HepG2 (cell line): ENCODE measurements around the gene CEP20. TPM values are rescaled to one million over a fixed set of nuclear protein-coding genes. Genes with fewer than 3 reads are reported as not detected.

Experiments
- ATAC-seq: fragments of 200-7000 bp; cut with Tn5 transposase; 3 replicates; pipeline ENCODE4 v1.9.1; 2020; ENCODE audit warnings: mild to moderate bottlenecking, moderate library complexity
- BruUV-seq: library from RNA; stranded (reverse); fragments of 400-500 nt; replicated peaks from 2 replicates; lab custom pipeline; 2021; lab: Mats Ljungman, UMichigan
- CTCF ChIA-PET: fragments of 300-600 bp; formaldehyde crosslinking; extraction: SDS; loops from one replicate; lab custom pipeline; 2021; ENCODE audit warnings: low total read pairs, inconsistent platforms, low intra/inter-chr PET ratio; lab: Yijun Ruan, JAX
- POLR2A ChIA-PET: fragments of 350-600 bp; sonication (Branson Sonifier 250); formaldehyde crosslinking; loops from one replicate; lab custom pipeline; 2020; ENCODE audit warnings: antibody characterized with exemption, inconsistent platforms; lab: Yijun Ruan, JAX
- DNase-seq: peaks from one replicate; pipeline ENCODE4 v3.0.0-alpha.2; 2015; ENCODE audit warnings: low spot score
- FAIRE-seq: peaks from 3 replicates; lab custom pipeline; 2011; peaks lifted over from hg19 to GRCh38; lab: Jason Lieb, UNC
- H2AFZ ChIP-seq: one replicate; pipeline ENCODE4 v1.6.1; 2011; ENCODE audit warnings: low read length, inconsistent platforms
- H3K27ac ChIP-seq: fragments of 300-600 bp; 3 replicates; pipeline ENCODE4 v1.8.0; 2011; ENCODE audit warnings: mixed run types, mild to moderate bottlenecking, mixed read lengths, low read length, inconsistent platforms; ENCODE audit not compliant: insufficient read depth; ENCODE audit errors: extremely low read length
- H3K27me3 ChIP-seq, 2 experiments: fragments of 200-600 bp in 1 of 2; 2 replicates in 1 of 2; 3 replicates in 1 of 2; pipeline versions ENCODE4 v1.6.0 to v1.8.0; 2011; ENCODE audit warnings: low read length in 2 of 2, mild to moderate bottlenecking in 2 of 2, moderate library complexity in 2 of 2, inconsistent platforms in 1 of 2; ENCODE audit not compliant: insufficient read depth in 2 of 2, control insufficient read depth in 1 of 2
- H3K36me3 ChIP-seq, 2 experiments: fragments of 200-600 bp in 1 of 2; replicated peaks in 1 of 2; 2 replicates in 1 of 2; 3 replicates in 1 of 2; pipeline versions ENCODE4 v1.5.1 to v1.8.0; 2011; ENCODE audit warnings: low read length in 2 of 2, inconsistent platforms in 1 of 2; ENCODE audit not compliant: insufficient read depth in 2 of 2, control insufficient read depth in 1 of 2
- H3K4me1 ChIP-seq: 2 replicates; pipeline ENCODE4 v1.5.1; 2012; ENCODE audit warnings: low read length, inconsistent platforms; ENCODE audit not compliant: insufficient read depth
- H3K4me2 ChIP-seq: 2 replicates; pipeline ENCODE4 v1.6.0; 2011; ENCODE audit warnings: low read depth, low read length, inconsistent platforms
- H3K4me3 ChIP-seq, 3 experiments: fragments of 200-600 bp in 1 of 3; sonication (generic), shearing (Covaris generic) in 1 of 3; replicated peaks in 1 of 3; 2 replicates each; pipeline ENCODE4 v1.5.1; 2011 to 2016; ENCODE audit warnings: low read length in 3 of 3, inconsistent platforms in 2 of 3, low read depth in 2 of 3, mild to moderate bottlenecking in 2 of 3, control low read depth in 1 of 3, mixed read lengths in 1 of 3; ENCODE audit not compliant: insufficient read depth in 1 of 3
- H3K79me2 ChIP-seq: one replicate; pipeline ENCODE4 v1.6.1; 2011; ENCODE audit warnings: low read length, inconsistent platforms; ENCODE audit not compliant: insufficient read depth
- H3K9ac ChIP-seq: 2 replicates; pipeline ENCODE4 v1.6.0; 2011; ENCODE audit warnings: mild to moderate bottlenecking, low read depth, low read length, inconsistent platforms; ENCODE audit not compliant: insufficient read depth
- H3K9me3 ChIP-seq: 2 replicates; pipeline ENCODE4 v1.5.1; 2012; ENCODE audit warnings: mild to moderate bottlenecking, low read length
- H4K20me1 ChIP-seq: 2 replicates; pipeline ENCODE4 v1.6.0; 2011; ENCODE audit warnings: inconsistent platforms, mild to moderate bottlenecking, low read length, moderate library complexity; ENCODE audit not compliant: insufficient read depth
- AKAP8 ChIP-seq: sonication (generic); formaldehyde crosslinking; IDR thresholded peaks from 2 replicates; pipeline ENCODE4 v1.5.1; 2020; ENCODE audit warnings: mild to moderate bottlenecking, missing genetic modification reagents
- CEBPB ChIP-seq: IDR thresholded peaks from 2 replicates; pipeline ENCODE4 v1.6.1; 2011; ENCODE audit warnings: low read depth, low read length, improper control_type of control experiment, borderline replicate concordance
- HNF4G ChIP-seq, 2 experiments: sonication (generic) in 1 of 2; formaldehyde crosslinking in 1 of 2; IDR thresholded peaks; 2 replicates each; pipeline versions ENCODE4 v1.4.0 to v1.6.1; 2011 to 2020; ENCODE audit warnings: borderline replicate concordance in 2 of 2, low read depth in 2 of 2, mild to moderate bottlenecking in 2 of 2, low read length in 1 of 2, missing genetic modification reagents in 1 of 2, moderate library complexity in 1 of 2
- KLF13 ChIP-seq: sonication (generic); formaldehyde crosslinking; IDR thresholded peaks from 2 replicates; pipeline ENCODE4 v1.4.0; 2020; ENCODE audit warnings: mild to moderate bottlenecking, missing genetic modification reagents
- PAX8 ChIP-seq: sonication (generic); formaldehyde crosslinking; IDR thresholded peaks from 2 replicates; pipeline ENCODE4 v1.8.0; 2022; ENCODE audit warnings: mild to moderate bottlenecking, missing genetic modification reagents, borderline replicate concordance
- RARG ChIP-seq: sonication (generic); formaldehyde crosslinking; IDR thresholded peaks from 2 replicates; pipeline ENCODE4 v1.4.0; 2020; ENCODE audit warnings: low read depth, mild to moderate bottlenecking, missing genetic modification reagents
- ZBTB42 ChIP-seq: sonication (generic); formaldehyde crosslinking; IDR thresholded peaks from 2 replicates; pipeline ENCODE4 v1.5.0; 2020; ENCODE audit warnings: mild to moderate bottlenecking, missing genetic modification reagents
- ZNF75D ChIP-seq: sonication (generic); formaldehyde crosslinking; IDR thresholded peaks from 2 replicates; pipeline ENCODE4 v1.8.1; 2023; ENCODE audit warnings: missing genetic modification reagents, mild to moderate bottlenecking, borderline replicate concordance
- WGBS: methylation state at CpG from one replicate; pipeline ENCODE4 v1.1.6; 2017; ENCODE audit warnings: low lambda C conversion rate; 5-methylcytosine and 5-hydroxymethylcytosine counted together
- in situ Hi-C: cut with HindIII; loops from 2 replicates; pipeline ENCODE4 v1.10.0; 2017; ENCODE audit warnings: low pct_unique_long_range_greater_than_20kb; ENCODE audit not compliant: extremely low pct_ligation_motif_present
- intact Hi-C: fragments of 100-400 bp; cut with micrococcal nuclease; formaldehyde crosslinking; loops from one replicate; pipeline ENCODE4 v1.10.0; 2022; ENCODE audit not compliant: unreplicated experiment
- polyA plus RNA-seq, 8 experiments: library from polyadenylated mRNA; depleted of rRNA in 3 of 8; stranded (reverse) in 7 of 8; unstranded in 1 of 8; fragments of >200 nt; fragmentation: Illumina TruSeq in 4 of 8; extraction: Trizol in 4 of 8; gene quantifications; 2 replicates each; pipeline versions ENCODE4 v1.2.1 to v1.2.3, GENCODE V29; 2011 to 2016; ENCODE audit warnings: low read depth in 4 of 8, missing spikeins in 1 of 8, mixed read lengths in 1 of 8; ENCODE audit not compliant: insufficient read depth in 1 of 8
- total RNA-seq, 5 experiments: library from RNA; depleted of rRNA; stranded (reverse); fragments of >200 nt; fragmentation: Illumina TruSeq; extraction: Trizol; gene quantifications; 2 replicates each; pipeline ENCODE4 v1.2.3, GENCODE V29; 2016; ENCODE audit warnings: low read depth in 1 of 5
- TF ChIP-seq, protein P1 (sequence below): IDR thresholded peaks from 2 replicates; pipeline ENCODE4 v1.6.1; 2016
- TF ChIP-seq, protein P2 (sequence below): sonication (generic); formaldehyde crosslinking; IDR thresholded peaks from 2 replicates; pipeline ENCODE4 v1.5.1; 2020; ENCODE audit warnings: mild to moderate bottlenecking, missing genetic modification reagents

Gene CEP20
- total and polyA plus RNA-seq, 2 of the 13 experiments (the other 11 are each of a cell fraction or from before 2014, with no cell fraction given), result 53.0 to 54.1 TPM

DNA sequence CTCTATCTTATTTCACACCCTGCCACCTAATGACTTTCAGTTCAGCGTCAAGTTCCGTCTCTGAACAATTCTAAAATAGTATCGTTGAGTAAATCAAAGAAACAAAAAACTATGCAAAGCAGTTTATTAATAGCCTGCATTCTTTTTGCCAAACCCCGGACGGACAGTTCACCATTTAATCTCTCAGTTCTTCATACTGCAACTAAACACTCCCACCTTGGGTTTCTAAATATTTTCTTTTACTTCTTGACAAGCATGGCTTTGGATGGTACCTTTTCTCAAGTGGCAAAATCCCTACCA lies 32.7 kb downstream of the CEP20 start:
- ChIA-PET CTCF (no interaction called here), POLR2A (no interaction called here)
- no peak overlapping the region for H3K9ac ChIP-seq
- H3K4me1 ChIP-seq, result peaks cover 11% of the 10 kb centered on the region
- no peak overlapping the region for H3K4me3 ChIP-seq
- H3K79me2 ChIP-seq, result no peaks in the 10 kb centered on the region
- peaks cover 17 to 70% of the 10 kb centered on the region in 2 experiments; a peak in 4 of 5 replicates for H3K27me3 ChIP-seq
- DNase-seq (no peak), FAIRE-seq (no peak), ATAC-seq (no peak)
- H3K4me2 ChIP-seq, result no peak overlapping the region
- WGBS, result 24% methylated on average over 5 of the region's 5 CpGs
- intact Hi-C loops, result no loop called here
- H3K36me3 ChIP-seq, result no peaks in the 10 kb centered on the region
- H3K27ac ChIP-seq, result no peak overlapping the region
- no peaks in the 10 kb centered on the region for H4K20me1 ChIP-seq
- no TSS peak for BruUV-seq
- TF ChIP-seq, protein P1, sequence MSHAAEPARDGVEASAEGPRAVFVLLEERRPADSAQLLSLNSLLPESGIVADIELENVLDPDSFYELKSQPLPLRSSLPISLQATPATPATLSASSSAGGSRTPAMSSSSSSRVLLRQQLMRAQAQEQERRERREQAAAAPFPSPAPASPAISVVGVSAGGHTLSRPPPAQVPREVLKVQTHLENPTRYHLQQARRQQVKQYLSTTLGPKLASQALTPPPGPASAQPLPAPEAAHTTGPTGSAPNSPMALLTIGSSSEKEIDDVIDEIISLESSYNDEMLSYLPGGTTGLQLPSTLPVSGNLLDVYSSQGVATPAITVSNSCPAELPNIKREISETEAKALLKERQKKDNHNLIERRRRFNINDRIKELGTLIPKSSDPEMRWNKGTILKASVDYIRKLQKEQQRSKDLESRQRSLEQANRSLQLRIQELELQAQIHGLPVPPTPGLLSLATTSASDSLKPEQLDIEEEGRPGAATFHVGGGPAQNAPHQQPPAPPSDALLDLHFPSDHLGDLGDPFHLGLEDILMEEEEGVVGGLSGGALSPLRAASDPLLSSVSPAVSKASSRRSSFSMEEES (CRISPR knock-in tag), result no peak
- TF ChIP-seq RARG (CRISPR knock-in tag), result no peak
- no peaks in the 10 kb centered on the region for H3K9me3 ChIP-seq
- in situ Hi-C loops, result no loop called here
- H2AFZ ChIP-seq, result no peak overlapping the region

DNA sequence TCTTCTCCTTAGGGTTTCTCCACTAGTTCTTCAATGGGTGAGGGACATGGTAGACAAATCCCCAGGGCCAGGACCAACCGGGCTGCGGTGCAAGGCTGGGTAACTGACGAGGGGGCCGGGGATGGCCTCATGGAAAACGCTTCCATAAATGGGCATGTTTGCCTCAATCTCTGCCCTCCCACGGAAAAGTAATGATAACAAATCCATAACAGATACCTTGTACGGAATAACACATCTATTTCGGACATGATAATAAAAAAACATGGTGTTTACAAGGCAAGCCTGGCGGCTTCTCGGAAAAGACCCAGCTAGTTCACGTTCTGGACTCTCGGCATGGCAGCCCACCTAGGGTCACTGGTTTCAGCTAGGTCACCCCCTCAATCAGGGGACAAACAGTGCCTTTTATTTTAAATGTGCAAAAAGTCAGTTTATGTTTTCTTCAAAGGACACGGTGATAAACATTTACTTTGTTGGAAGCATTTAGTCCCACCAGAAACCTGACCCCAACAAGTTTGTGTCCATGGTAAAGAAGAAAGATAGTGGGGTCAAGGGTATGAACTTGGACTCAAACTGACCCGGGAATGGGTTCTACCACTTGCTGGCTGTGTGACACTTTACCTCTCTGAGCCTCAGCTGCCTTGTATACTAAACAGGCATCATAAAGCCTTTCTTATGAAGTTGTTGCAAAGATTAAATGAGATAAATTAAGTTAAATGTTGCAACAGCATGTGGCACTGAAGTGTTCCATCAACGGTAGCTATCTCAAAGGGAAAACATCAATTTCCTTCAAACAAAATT lies 33.3 kb downstream of the CEP20 start:
- no peaks in the 10 kb centered on the region for H3K9me3 ChIP-seq
- H4K20me1 ChIP-seq, result no peaks in the 10 kb centered on the region
- DNase-seq (no peak), FAIRE-seq (no peak), ATAC-seq (no peak)
- H3K36me3 ChIP-seq, result no peaks in the 10 kb centered on the region
- H3K27ac ChIP-seq, result no peak overlapping the region
- no peak overlapping the region for H3K4me2 ChIP-seq
- ChIA-PET CTCF (no interaction called here), POLR2A (no interaction called here)
- BruUV-seq, result no TSS peak
- no peak overlapping the region for H3K9ac ChIP-seq
- in situ Hi-C loops (no loop called here), intact Hi-C loops (no loop called here)
- WGBS, result 22% methylated on average over 15 of the region's 15 CpGs
- peaks cover 11% of the 10 kb centered on the region for H3K4me1 ChIP-seq
- H3K4me3 ChIP-seq, result no peak overlapping the region
- no peak overlapping the region for H2AFZ ChIP-seq
- H3K79me2 ChIP-seq, result no peaks in the 10 kb centered on the region
- H3K27me3 ChIP-seq, result peaks cover 17 to 74% of the 10 kb centered on the region in 2 experiments; a peak in 4 of 5 replicates
- TF ChIP-seq ZNF75D (CRISPR knock-in tag) (no peak), CEBPB (no peak), KLF13 (CRISPR knock-in tag) (no peak), PAX8 (CRISPR knock-in tag) (no peak), ZBTB42 (no peak), AKAP8 (CRISPR knock-in tag) (no peak), HNF4G (IDR thresholded peaks at IDR 0.05; ENCODE audit: borderline replicate concordance, low read depth, low read length) (no peak), HNF4G (CRISPR knock-in tag; IDR thresholded peaks at IDR 0.05; ENCODE audit: borderline replicate concordance, low read depth) (no peak)
- TF ChIP-seq, protein P1 (CRISPR knock-in tag), result no peak
- TF ChIP-seq, protein P2, sequence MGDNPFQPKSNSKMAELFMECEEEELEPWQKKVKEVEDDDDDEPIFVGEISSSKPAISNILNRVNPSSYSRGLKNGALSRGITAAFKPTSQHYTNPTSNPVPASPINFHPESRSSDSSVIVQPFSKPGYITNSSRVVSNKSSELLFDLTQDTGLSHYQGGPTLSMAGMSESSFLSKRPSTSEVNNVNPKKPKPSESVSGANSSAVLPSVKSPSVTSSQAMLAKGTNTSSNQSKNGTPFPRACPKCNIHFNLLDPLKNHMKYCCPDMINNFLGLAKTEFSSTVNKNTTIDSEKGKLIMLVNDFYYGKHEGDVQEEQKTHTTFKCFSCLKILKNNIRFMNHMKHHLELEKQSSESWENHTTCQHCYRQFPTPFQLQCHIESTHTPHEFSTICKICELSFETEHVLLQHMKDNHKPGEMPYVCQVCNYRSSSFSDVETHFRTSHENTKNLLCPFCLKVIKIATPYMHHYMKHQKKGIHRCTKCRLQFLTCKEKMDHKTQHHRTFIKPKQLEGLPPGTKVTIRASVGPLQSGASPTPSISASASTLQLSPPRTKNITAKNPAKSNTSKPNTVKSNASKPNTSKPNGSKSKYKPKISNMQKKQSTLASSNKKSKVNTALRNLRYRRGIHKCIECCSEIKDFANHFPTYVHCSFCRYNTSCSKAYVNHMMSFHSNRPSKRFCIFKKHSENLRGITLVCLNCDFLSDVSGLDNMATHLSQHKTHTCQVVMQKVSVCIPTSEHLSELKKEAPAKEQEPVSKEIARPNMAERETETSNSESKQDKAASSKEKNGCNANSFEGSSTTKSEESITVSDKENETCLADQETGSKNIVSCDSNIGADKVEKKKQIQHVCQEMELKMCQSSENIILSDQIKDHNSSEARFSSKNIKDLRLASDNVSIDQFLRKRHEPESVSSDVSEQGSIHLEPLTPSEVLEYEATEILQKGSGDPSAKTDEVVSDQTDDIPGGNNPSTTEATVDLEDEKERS (CRISPR knock-in tag), result no peak
